Activated naive CD8-positive, alpha-beta T cell treated with anti-CD3 and anti-CD28 coated beads for 36 hours (primary cell): Measurements from ENCODE around the gene PLPP7. TPM values are rescaled to one million over a fixed set of nuclear protein-coding genes. Genes with fewer than 3 reads are reported as not detected.

Source experiments
- DNase-seq: peaks from one replicate; pipeline ENCODE4 v3.0.0; 2021
- H3K27ac Mint-ChIP-seq: one replicate; pipeline ENCODE4 v1.8.0; 2022; ENCODE audit warnings: mild to moderate bottlenecking, moderate library complexity, mixed read lengths
- H3K27me3 Mint-ChIP-seq: one replicate; pipeline ENCODE4 v1.8.0; 2022; ENCODE audit warnings: mild to moderate bottlenecking, mixed read lengths
- H3K36me3 Mint-ChIP-seq: one replicate; pipeline ENCODE4 v1.8.0; 2021; ENCODE audit warnings: mild to moderate bottlenecking, mixed read lengths
- H3K4me1 Mint-ChIP-seq: one replicate; pipeline ENCODE4 v1.8.0; 2021; ENCODE audit warnings: mixed read lengths
- H3K4me3 Mint-ChIP-seq: one replicate; pipeline ENCODE4 v1.8.0; 2022; ENCODE audit warnings: mild to moderate bottlenecking, moderate library complexity, mixed read lengths
- H3K9me3 Mint-ChIP-seq: one replicate; pipeline ENCODE4 v1.8.0; 2022; ENCODE audit warnings: mixed read lengths
- total RNA-seq, 2 experiments: library from RNA; stranded (reverse); gene quantifications; one replicate each; pipeline ENCODE4 v1.2.3, GENCODE V29; 2021

Gene PLPP7
- total RNA-seq, 2 experiments from 2014 or later = 0.35 to 0.42 TPM

GRCh38 chr9:131284856-131285255, 4.7 kb upstream of the PLPP7 start:
- Mint-ChIP-seq H3K36me3 (no peaks in the 10 kb centered on the region), H3K4me3 (no peak overlapping the region), H3K27ac (no peak overlapping the region), H3K4me1 (peaks cover 6% of the 10 kb centered on the region), H3K27me3 (peaks cover 8% of the 10 kb centered on the region), H3K9me3 (no peaks in the 10 kb centered on the region)
- DNase-seq = no peak

GRCh38 chr9:131287359-131287758, 2.2 kb upstream of the PLPP7 start:
- peaks cover under 1% of the 10 kb centered on the region for H3K4me1 Mint-ChIP-seq
- H3K27ac Mint-ChIP-seq = no peak overlapping the region
- peaks cover under 1% of the 10 kb centered on the region for H3K27me3 Mint-ChIP-seq
- no peak for DNase-seq
- no peaks in the 10 kb centered on the region for H3K36me3 Mint-ChIP-seq
- no peaks in the 10 kb centered on the region for H3K9me3 Mint-ChIP-seq
- no peak overlapping the region for H3K4me3 Mint-ChIP-seq

- H3K4me3 Mint-ChIP-seq = no peak overlapping the region
- no peaks in the 10 kb centered on the region for H3K36me3 Mint-ChIP-seq
- H3K27me3 Mint-ChIP-seq = no peaks in the 10 kb centered on the region
- no peaks in the 10 kb centered on the region for H3K9me3 Mint-ChIP-seq
- no peak overlapping the region for H3K27ac Mint-ChIP-seq
- H3K4me1 Mint-ChIP-seq = no peaks in the 10 kb centered on the region
- DNase-seq = no peak
Measured at GRCh38 chr9:131288217-131288616, 1.3 kb upstream of the PLPP7 start.

GRCh38 chr9:131290036-131290766, 678 bp downstream of the PLPP7 start:
- Mint-ChIP-seq H3K27me3 (no peaks in the 10 kb centered on the region), H3K36me3 (no peaks in the 10 kb centered on the region), H3K27ac (no peak overlapping the region), H3K4me3 (no peak overlapping the region), H3K9me3 (no peaks in the 10 kb centered on the region), H3K4me1 (no peaks in the 10 kb centered on the region)
- DNase-seq = no peak

- H3K36me3 Mint-ChIP-seq = no peaks in the 10 kb centered on the region
- H3K9me3 Mint-ChIP-seq = no peaks in the 10 kb centered on the region
- DNase-seq = no peak
- H3K4me1 Mint-ChIP-seq = no peaks in the 10 kb centered on the region
- H3K27me3 Mint-ChIP-seq = no peaks in the 10 kb centered on the region
- no peak overlapping the region for H3K27ac Mint-ChIP-seq
- no peak overlapping the region for H3K4me3 Mint-ChIP-seq
Measured at GRCh38 chr9:131290767-131291370, 1.3 kb downstream of the PLPP7 start.

- no peaks in the 10 kb centered on the region for H3K4me1 Mint-ChIP-seq
- no peak for DNase-seq
- H3K9me3 Mint-ChIP-seq = no peaks in the 10 kb centered on the region
- H3K36me3 Mint-ChIP-seq = no peaks in the 10 kb centered on the region
- H3K4me3 Mint-ChIP-seq = no peak overlapping the region
- no peak overlapping the region for H3K27ac Mint-ChIP-seq
- no peaks in the 10 kb centered on the region for H3K27me3 Mint-ChIP-seq
Measured at GRCh38 chr9:131291795-131292315, 2.3 kb downstream of the PLPP7 start.

GRCh38 chr9:131292937-131293336, 3.4 kb downstream of the PLPP7 start:
- Mint-ChIP-seq H3K27ac (no peak overlapping the region), H3K4me1 (no peaks in the 10 kb centered on the region), H3K9me3 (no peaks in the 10 kb centered on the region), H3K4me3 (no peak overlapping the region), H3K36me3 (no peaks in the 10 kb centered on the region), H3K27me3 (no peaks in the 10 kb centered on the region)
- DNase-seq = no peak

- Mint-ChIP-seq H3K27me3 (no peaks in the 10 kb centered on the region), H3K27ac (no peak overlapping the region), H3K4me1 (no peaks in the 10 kb centered on the region)
Measured at GRCh38 chr9:131296460-131296859, 6.9 kb downstream of the PLPP7 start.

GRCh38 chr9:131296906-131297500, 7.5 kb downstream of the PLPP7 start:
- Mint-ChIP-seq H3K4me1 (no peaks in the 10 kb centered on the region), H3K27me3 (no peaks in the 10 kb centered on the region), H3K4me3 (no peak overlapping the region), H3K36me3 (no peaks in the 10 kb centered on the region), H3K27ac (no peak overlapping the region), H3K9me3 (no peaks in the 10 kb centered on the region)
- DNase-seq = no peak

More at GRCh38 chr9:131296460-131296859, 6.9 kb downstream of the PLPP7 start:
- no peaks in the 10 kb centered on the region for H3K9me3 Mint-ChIP-seq
- no peak for DNase-seq
- H3K36me3 Mint-ChIP-seq = no peaks in the 10 kb centered on the region
- no peak overlapping the region for H3K4me3 Mint-ChIP-seq

GRCh38 chr9:131297903-131298302, 8.4 kb downstream of the PLPP7 start:
- Mint-ChIP-seq H3K4me3 (no peak overlapping the region), H3K27ac (no peak overlapping the region), H3K4me1 (no peaks in the 10 kb centered on the region), H3K9me3 (no peaks in the 10 kb centered on the region), H3K36me3 (no peaks in the 10 kb centered on the region), H3K27me3 (no peaks in the 10 kb centered on the region)
- DNase-seq = no peak

GRCh38 chr9:131298341-131298740, 8.8 kb downstream of the PLPP7 start:
- Mint-ChIP-seq H3K27ac (no peak overlapping the region), H3K36me3 (no peaks in the 10 kb centered on the region), H3K27me3 (no peaks in the 10 kb centered on the region), H3K4me1 (no peaks in the 10 kb centered on the region), H3K4me3 (no peak overlapping the region), H3K9me3 (no peaks in the 10 kb centered on the region)
- no peak for DNase-seq

- Mint-ChIP-seq H3K27ac (no peak overlapping the region), H3K4me1 (no peaks in the 10 kb centered on the region), H3K9me3 (no peaks in the 10 kb centered on the region), H3K27me3 (no peaks in the 10 kb centered on the region), H3K36me3 (no peaks in the 10 kb centered on the region), H3K4me3 (no peak overlapping the region)
- no peak for DNase-seq
Measured at GRCh38 chr9:131298816-131299215, 9.3 kb downstream of the PLPP7 start.

- Mint-ChIP-seq H3K4me1 (no peaks in the 10 kb centered on the region), H3K4me3 (no peak overlapping the region), H3K27ac (no peak overlapping the region), H3K27me3 (no peaks in the 10 kb centered on the region), H3K9me3 (no peaks in the 10 kb centered on the region), H3K36me3 (no peaks in the 10 kb centered on the region)
- no peak for DNase-seq
Measured at GRCh38 chr9:131299346-131299960, 9.9 kb downstream of the PLPP7 start.

GRCh38 chr9:131299961-131300347, 10.4 kb downstream of the PLPP7 start:
- Mint-ChIP-seq H3K4me3 (no peak overlapping the region), H3K9me3 (no peaks in the 10 kb centered on the region), H3K36me3 (no peaks in the 10 kb centered on the region), H3K27me3 (no peaks in the 10 kb centered on the region), H3K27ac (no peak overlapping the region), H3K4me1 (no peaks in the 10 kb centered on the region)
- DNase-seq = no peak

- no peak for DNase-seq
- Mint-ChIP-seq H3K27ac (no peak overlapping the region), H3K27me3 (no peaks in the 10 kb centered on the region), H3K4me3 (no peak overlapping the region), H3K4me1 (no peaks in the 10 kb centered on the region), H3K36me3 (no peaks in the 10 kb centered on the region), H3K9me3 (no peaks in the 10 kb centered on the region)
Measured at GRCh38 chr9:131300444-131300843, 10.9 kb downstream of the PLPP7 start.
